K562 (cell line): ENCODE results near the gene DPH6.

ENCODE experiments used
- CREB1 ChIP-seq, 2 experiments: sonication (generic) in 1 of 2; formaldehyde crosslinking in 1 of 2; IDR thresholded peaks; 2 replicates each; pipeline versions ENCODE4 v1.6.1 to v1.8.0; 2012 to 2022; ENCODE audit warnings: inconsistent platforms in 1 of 2, mild to moderate bottlenecking in 1 of 2, missing genetic modification reagents in 1 of 2, moderate library complexity in 1 of 2
- EZH2 ChIP-seq: IDR thresholded peaks from 2 replicates; pipeline ENCODE4 v1.6.1; 2012; ENCODE audit warnings: low read depth, mild to moderate bottlenecking, inconsistent platforms, low read length, borderline replicate concordance
- SP1 ChIP-seq: sonication (generic); formaldehyde crosslinking; IDR thresholded peaks from 2 replicates; pipeline ENCODE4 v1.8.1; 2022; ENCODE audit warnings: mild to moderate bottlenecking, missing genetic modification reagents
- ZFP36 ChIP-seq: fragments of 150-350 bp; IDR thresholded peaks from 2 replicates; pipeline ENCODE4 v1.6.1; 2018; ENCODE audit warnings: low read length, low read depth; ENCODE audit not compliant: partially characterized antibody
- ZNF165 ChIP-seq: fragments of 250-450 bp; sonication (Bioruptor Pico); IDR thresholded peaks from 2 replicates; pipeline ENCODE4 v1.4.0; 2020; ENCODE audit warnings: borderline replicate concordance
- TF ChIP-seq, protein P1 (sequence below): fragments of 250-450 bp; sonication (Bioruptor Pico); IDR thresholded peaks from 2 replicates; pipeline ENCODE4 v1.8.0; 2022; ENCODE audit warnings: moderate library complexity, mild to moderate bottlenecking, inconsistent platforms

DNA sequence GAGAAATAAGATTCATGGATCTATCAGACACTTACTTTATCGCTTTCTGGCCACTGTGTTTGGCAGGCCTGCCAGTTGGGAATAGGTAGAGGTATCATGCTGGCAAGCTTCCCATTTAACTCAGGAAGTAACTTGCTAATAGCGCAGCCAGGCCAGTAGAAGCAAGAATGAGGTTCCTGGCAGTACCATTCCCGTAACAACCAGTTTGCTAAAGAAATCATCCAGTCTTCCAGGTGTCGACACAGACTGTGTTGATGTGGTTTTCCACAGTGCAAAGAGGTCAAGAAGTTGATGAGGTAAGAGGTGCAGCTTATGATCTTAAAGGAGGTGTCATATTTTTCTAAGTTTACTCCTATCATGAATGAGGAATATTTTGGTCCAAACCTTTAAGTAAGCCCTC, 46.2 kb downstream of the DPH6 start:
- TF ChIP-seq, protein P1, sequence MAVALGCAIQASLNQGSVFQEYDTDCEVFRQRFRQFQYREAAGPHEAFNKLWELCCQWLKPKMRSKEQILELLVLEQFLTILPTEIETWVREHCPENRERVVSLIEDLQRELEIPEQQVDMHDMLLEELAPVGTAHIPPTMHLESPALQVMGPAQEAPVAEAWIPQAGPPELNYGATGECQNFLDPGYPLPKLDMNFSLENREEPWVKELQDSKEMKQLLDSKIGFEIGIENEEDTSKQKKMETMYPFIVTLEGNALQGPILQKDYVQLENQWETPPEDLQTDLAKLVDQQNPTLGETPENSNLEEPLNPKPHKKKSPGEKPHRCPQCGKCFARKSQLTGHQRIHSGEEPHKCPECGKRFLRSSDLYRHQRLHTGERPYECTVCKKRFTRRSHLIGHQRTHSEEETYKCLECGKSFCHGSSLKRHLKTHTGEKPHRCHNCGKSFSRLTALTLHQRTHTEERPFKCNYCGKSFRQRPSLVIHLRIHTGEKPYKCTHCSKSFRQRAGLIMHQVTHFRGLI (CRISPR knock-in tag): no peak
- TF ChIP-seq EZH2 (no peak), CREB1 (IDR thresholded peaks at IDR 0.05) (no peak), CREB1 (CRISPR knock-in tag; IDR thresholded peaks at IDR 0.05) (no peak), SP1 (CRISPR knock-in tag) (no peak), ZNF165 (CRISPR knock-in tag) (no peak), ZFP36 (no peak)
